Measurements from ENCODE around the gene CYP4F8. TPM values are rescaled to one million over a fixed set of nuclear protein-coding genes. Genes with fewer than 3 reads are reported as not detected.
A peak's percentile ranks its signal among the peaks of the same experiment; 100 is the strongest.

Gene CYP4F8
- total RNA-seq, 4 donors from 2014 or later = not detected

DNA sequence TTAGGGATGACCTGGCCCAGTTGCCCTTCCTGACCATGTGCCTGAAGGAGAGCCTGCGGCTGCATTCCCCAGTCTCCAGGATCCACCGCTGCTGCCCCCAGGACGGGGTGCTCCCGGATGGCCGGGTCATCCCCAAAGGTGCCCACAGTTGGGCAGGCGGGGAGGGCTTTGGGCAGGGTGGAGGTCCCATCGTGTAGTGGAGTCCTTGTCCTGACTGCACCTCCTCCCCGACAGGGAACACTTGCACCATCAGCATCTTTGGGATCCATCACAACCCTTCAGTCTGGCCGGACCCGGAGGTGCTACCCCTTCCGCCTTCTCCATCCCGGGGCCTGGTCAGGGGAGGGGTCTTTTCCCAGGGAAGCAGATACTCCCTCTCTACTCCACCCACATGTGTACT is 31.7 kb upstream of the CYP4F8 start:
- no peaks in the 10 kb centered on the region for H3K4me1 ChIP-seq
- no peak for DNase-seq
- no peak for TF ChIP-seq POLR2A (IDR thresholded peaks at IDR 0.05)
- TF ChIP-seq, protein P1, sequence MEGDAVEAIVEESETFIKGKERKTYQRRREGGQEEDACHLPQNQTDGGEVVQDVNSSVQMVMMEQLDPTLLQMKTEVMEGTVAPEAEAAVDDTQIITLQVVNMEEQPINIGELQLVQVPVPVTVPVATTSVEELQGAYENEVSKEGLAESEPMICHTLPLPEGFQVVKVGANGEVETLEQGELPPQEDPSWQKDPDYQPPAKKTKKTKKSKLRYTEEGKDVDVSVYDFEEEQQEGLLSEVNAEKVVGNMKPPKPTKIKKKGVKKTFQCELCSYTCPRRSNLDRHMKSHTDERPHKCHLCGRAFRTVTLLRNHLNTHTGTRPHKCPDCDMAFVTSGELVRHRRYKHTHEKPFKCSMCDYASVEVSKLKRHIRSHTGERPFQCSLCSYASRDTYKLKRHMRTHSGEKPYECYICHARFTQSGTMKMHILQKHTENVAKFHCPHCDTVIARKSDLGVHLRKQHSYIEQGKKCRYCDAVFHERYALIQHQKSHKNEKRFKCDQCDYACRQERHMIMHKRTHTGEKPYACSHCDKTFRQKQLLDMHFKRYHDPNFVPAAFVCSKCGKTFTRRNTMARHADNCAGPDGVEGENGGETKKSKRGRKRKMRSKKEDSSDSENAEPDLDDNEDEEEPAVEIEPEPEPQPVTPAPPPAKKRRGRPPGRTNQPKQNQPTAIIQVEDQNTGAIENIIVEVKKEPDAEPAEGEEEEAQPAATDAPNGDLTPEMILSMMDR (IDR thresholded peaks at IDR 0.05) = no peak
- no peaks in the 10 kb centered on the region for H3K27me3 ChIP-seq
- no peak overlapping the region for H3K27ac ChIP-seq
- no peaks in the 10 kb centered on the region for H3K9me3 ChIP-seq
- H3K4me3 ChIP-seq = no peak overlapping the region
- H3K36me3 ChIP-seq = no peaks in the 10 kb centered on the region

GRCh38 chr19:15584095-15584494 is 30.9 kb upstream of the CYP4F8 start:
- no peak overlapping the region for H3K4me3 ChIP-seq
- TF ChIP-seq, protein P1 (IDR thresholded peaks at IDR 0.05) = no peak
- TF ChIP-seq POLR2A (IDR thresholded peaks at IDR 0.05) = no peak
- no peaks in the 10 kb centered on the region for H3K9me3 ChIP-seq
- no peak for DNase-seq
- H3K27ac ChIP-seq = no peak overlapping the region
- H3K27me3 ChIP-seq = no peaks in the 10 kb centered on the region
- no peaks in the 10 kb centered on the region for H3K36me3 ChIP-seq
- no peaks in the 10 kb centered on the region for H3K4me1 ChIP-seq

DNA sequence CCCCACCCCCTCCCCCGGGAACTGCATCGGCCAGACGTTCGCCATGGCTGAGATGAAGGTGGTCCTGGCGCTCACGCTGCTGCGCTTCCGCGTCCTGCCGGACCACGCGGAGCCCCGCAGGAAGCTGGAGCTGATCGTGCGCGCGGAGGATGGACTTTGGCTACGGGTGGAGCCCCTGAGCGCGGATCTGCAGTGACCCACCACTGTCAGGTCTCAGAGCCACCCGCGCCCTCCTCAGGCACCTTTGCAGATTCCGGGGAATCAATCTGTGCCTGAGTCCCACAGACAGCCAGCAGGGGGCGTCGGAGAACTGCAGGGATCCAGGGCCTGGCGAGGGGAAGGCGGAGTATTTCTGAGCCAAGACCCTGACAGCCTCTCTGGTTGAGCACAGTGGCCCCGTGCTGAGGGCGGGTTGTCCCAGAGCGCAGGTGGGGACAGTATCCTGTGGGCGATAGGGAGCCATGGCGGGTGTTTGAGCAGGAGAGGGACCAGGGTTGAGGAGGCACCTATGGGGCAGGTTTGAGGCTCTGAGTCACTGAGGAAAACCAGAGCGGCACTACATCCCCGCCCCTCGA is 30.4 kb upstream of the CYP4F8 start:
- no peaks in the 10 kb centered on the region for H3K27me3 ChIP-seq
- H3K4me1 ChIP-seq = no peaks in the 10 kb centered on the region
- H3K36me3 ChIP-seq = no peaks in the 10 kb centered on the region
- no peaks in the 10 kb centered on the region for H3K9me3 ChIP-seq
- peak; percentile 77 to 92 (median 86) for DNase-seq
- no peak overlapping the region for H3K27ac ChIP-seq
- peak overlapping the region in 2 of 4 donors; percentile 6 to 14 for H3K4me3 ChIP-seq
- TF ChIP-seq, protein P1 (IDR thresholded peaks at IDR 0.05) = peak; percentile 55 to 87 (median 83)
- TF ChIP-seq POLR2A (IDR thresholded peaks at IDR 0.05) = no peak

- DNase-seq = no peak
- TF ChIP-seq, protein P1 (IDR thresholded peaks at IDR 0.05) = no peak
- no peak for TF ChIP-seq POLR2A (IDR thresholded peaks at IDR 0.05)
- Histone ChIP-seq H3K27ac (no peak overlapping the region), H3K4me1 (no peaks in the 10 kb centered on the region), H3K36me3 (no peaks in the 10 kb centered on the region), H3K9me3 (no peaks in the 10 kb centered on the region), H3K4me3 (no peak overlapping the region), H3K27me3 (no peaks in the 10 kb centered on the region)
Measured at GRCh38 chr19:15587663-15588062, 27.4 kb upstream of the CYP4F8 start.

GRCh38 chr19:15588265-15588664 is 26.8 kb upstream of the CYP4F8 start:
- no peaks in the 10 kb centered on the region for H3K9me3 ChIP-seq
- no peak overlapping the region for H3K4me3 ChIP-seq
- no peaks in the 10 kb centered on the region for H3K36me3 ChIP-seq
- TF ChIP-seq POLR2A (IDR thresholded peaks at IDR 0.05) = no peak
- TF ChIP-seq, protein P1 (IDR thresholded peaks at IDR 0.05) = no peak
- H3K4me1 ChIP-seq = no peaks in the 10 kb centered on the region
- no peak overlapping the region for H3K27ac ChIP-seq
- no peaks in the 10 kb centered on the region for H3K27me3 ChIP-seq
- DNase-seq = no peak

All from Peyer's patch (tissue), 4 donors.